Activated naive CD4-positive, alpha-beta T cell treated with anti-CD3 and anti-CD28 coated beads, Interleukin-2, amount 50 U/mL, for 24 hours (primary cell): ENCODE results near the gene C19orf53.
"Not testable (repeated sequence)": the region's sequence is repeated elsewhere in the genome, so short reads cannot be mapped to it uniquely, and the experiment has no call there.

Source experiments
- H3K27ac Mint-ChIP-seq: one replicate; pipeline ENCODE4 v1.8.0; 2021; ENCODE audit warnings: mild to moderate bottlenecking, mixed read lengths
- H3K27me3 Mint-ChIP-seq: one replicate; pipeline ENCODE4 v1.8.0; 2021; ENCODE audit warnings: mixed read lengths
- H3K36me3 Mint-ChIP-seq: one replicate; pipeline ENCODE4 v1.8.0; 2021; ENCODE audit warnings: mixed read lengths
- H3K4me1 Mint-ChIP-seq: one replicate; pipeline ENCODE4 v1.8.0; 2021; ENCODE audit warnings: mixed read lengths
- H3K4me3 Mint-ChIP-seq: one replicate; pipeline ENCODE4 v1.8.0; 2021; ENCODE audit warnings: mild to moderate bottlenecking, mixed read lengths
- H3K9me3 Mint-ChIP-seq: one replicate; pipeline ENCODE4 v1.8.0; 2021; ENCODE audit warnings: mixed read lengths

The C19orf53 gene

DNA sequence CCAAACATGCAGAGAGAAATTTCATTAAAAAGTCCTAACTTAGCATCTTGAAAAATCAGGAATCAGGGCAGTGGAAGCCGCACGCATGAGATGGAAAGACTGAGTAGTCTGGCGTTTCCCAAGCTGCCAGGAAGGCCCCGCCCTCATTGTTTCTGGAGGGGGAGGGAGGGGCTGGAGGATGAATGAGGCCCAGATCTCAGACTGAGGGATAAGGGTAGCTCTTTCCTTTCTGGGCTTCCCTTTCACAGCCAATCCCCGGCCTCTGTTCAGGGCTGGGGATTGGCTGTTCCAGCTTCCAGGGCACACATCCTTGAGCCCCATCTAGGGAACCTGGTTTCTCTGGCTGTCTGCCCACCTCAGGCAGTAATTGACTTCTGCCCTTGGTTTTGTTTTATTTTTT lies 7.3 kb downstream of the C19orf53 start:
- no peaks in the 10 kb centered on the region for H3K9me3 Mint-ChIP-seq
- H3K4me1 Mint-ChIP-seq: peaks cover 34% of the 10 kb centered on the region
- peaks cover 7% of the 10 kb centered on the region for H3K36me3 Mint-ChIP-seq
- H3K27me3 Mint-ChIP-seq: no peaks in the 10 kb centered on the region
- H3K4me3 Mint-ChIP-seq: no peak overlapping the region
- no peak overlapping the region for H3K27ac Mint-ChIP-seq

DNA sequence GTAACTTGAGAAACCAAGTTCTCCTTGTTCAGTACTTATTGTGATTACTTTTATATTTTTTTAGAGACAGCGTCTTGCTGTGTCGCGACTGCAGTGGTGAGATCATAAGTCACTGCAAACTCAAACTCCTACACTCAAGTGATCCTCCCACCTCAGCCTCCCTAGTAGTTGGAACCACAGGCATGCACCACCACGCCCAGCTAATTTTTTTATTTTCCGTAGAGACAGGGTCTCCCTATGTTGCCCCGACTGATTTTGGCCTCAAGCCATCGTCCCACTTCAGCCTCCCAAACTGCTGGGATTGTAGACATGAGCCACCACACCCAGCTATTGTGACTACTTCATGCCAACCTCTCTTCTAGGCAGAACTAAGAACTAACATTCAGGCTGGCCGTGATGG lies 8.3 kb downstream of the C19orf53 start:
- Mint-ChIP-seq H3K27ac (peak overlapping the region; percentile 79), H3K9me3 (no peaks in the 10 kb centered on the region), H3K36me3 (peaks cover 5% of the 10 kb centered on the region), H3K27me3 (no peaks in the 10 kb centered on the region), H3K4me1 (peaks cover 33% of the 10 kb centered on the region), H3K4me3 (no peak overlapping the region)

DNA sequence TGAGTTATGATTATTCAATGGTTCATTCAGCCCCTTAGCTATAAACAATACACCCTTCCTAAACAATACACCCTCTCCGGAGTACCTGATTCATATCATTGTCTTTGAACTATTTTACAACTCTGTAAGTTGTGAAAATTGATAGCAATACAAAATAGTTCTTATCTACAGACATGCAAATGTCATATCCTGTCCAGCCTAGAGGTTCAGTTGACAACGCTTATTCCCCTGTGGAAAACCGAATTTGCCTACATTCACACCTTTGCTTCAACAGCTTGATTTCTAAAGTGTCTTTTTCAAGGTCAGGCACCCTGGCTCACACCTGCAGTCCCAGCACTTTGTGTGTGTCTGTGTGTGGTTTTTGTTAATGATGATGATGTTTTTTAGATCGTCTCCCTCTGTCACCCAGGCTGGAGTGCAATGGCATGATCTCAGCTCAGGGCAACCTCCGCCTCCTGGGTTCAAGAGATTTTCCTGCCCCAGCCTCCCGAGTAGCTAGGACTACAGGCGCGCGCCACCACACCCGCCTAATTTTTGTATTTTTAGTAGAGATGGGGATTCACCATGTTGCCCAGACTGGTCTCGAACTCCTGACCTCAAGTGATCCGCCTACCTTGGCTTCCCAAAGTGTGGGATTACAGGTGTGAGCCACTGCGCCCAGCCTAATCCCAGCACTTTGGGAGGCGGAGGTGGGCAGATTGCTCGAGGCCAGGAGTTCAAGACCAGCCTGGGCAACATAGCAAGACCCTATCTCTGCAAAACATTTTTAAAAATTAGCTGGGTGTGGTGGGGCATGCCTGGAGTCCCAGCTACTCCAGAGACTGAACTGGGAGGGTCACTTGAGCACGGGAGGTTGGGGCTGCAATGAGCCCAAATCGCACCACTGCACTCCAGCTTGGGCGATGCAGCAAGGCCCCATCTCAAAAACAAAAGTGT lies 9.6 kb downstream of the C19orf53 start:
- no peaks in the 10 kb centered on the region for H3K9me3 Mint-ChIP-seq
- peaks cover 34% of the 10 kb centered on the region for H3K4me1 Mint-ChIP-seq
- no peaks in the 10 kb centered on the region for H3K27me3 Mint-ChIP-seq
- no peak overlapping the region for H3K4me3 Mint-ChIP-seq
- H3K27ac Mint-ChIP-seq: peak overlapping the region; percentile 77
- H3K36me3 Mint-ChIP-seq: peaks cover 2% of the 10 kb centered on the region

DNA sequence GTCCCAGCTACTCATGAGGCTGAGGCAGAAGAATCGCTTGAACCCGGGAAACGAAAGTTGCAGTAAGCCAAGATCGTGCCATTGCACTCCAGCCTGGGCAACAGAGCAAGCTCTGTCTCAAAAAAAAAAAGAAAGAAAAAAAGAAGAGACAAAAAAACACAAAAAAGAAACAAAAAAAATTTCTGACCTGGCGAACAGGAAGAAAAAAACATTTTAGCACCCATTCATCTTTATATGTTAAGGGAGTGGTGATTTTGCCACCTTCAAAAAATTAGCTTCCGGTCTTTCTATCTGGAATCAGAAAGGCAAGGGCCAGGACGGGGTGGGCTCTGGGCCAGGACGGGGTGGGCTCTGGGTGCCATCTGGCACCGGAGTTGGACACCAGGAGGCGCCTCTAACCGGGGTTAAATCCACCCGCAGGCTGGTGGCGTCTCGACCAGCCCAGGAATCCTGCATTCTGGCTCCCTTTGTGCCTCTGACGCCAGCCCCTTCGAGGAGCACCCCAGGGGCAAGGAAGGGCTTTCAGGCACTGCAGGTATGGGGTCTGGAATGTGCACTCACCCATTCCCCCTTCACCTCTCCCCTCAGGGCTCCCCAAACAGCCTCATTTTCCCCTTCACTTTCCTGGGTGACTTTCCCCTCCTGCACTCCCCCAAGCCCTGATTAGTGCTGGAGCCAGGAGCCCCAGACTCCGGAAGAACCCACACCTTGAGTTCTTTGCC lies 10.6 kb downstream of the C19orf53 start:
- Mint-ChIP-seq H3K27me3 (no peaks in the 10 kb centered on the region), H3K36me3 (no peaks in the 10 kb centered on the region), H3K27ac (peak overlapping the region; percentile 80), H3K4me3 (peak overlapping the region; percentile 45), H3K9me3 (no peaks in the 10 kb centered on the region), H3K4me1 (peaks cover 38% of the 10 kb centered on the region)

DNA sequence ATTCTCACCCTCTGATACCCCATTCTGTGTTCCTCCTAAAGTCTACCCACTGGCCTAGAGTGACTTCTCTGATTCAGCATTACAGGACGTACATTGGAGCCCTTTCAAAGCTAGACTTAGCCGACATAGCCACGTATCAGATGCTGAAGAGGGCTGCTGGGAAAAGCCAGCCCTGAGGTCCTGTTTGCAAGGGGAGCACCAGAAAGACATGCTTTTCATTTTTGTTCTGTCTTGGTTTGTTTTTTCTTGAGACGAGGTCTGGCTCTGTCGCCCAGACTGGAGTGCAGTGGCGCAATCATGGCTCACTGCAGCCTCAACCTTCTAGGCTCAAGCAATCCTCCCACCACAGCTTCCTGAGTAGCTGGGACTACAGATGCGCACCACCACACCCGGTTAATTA lies 14.7 kb downstream of the C19orf53 start:
- H3K4me3 Mint-ChIP-seq: peak overlapping the region; percentile 39
- peak overlapping the region; percentile 35 for H3K27ac Mint-ChIP-seq
- no peaks in the 10 kb centered on the region for H3K36me3 Mint-ChIP-seq
- no peaks in the 10 kb centered on the region for H3K9me3 Mint-ChIP-seq
- H3K4me1 Mint-ChIP-seq: peaks cover 33% of the 10 kb centered on the region
- H3K27me3 Mint-ChIP-seq: no peaks in the 10 kb centered on the region

DNA sequence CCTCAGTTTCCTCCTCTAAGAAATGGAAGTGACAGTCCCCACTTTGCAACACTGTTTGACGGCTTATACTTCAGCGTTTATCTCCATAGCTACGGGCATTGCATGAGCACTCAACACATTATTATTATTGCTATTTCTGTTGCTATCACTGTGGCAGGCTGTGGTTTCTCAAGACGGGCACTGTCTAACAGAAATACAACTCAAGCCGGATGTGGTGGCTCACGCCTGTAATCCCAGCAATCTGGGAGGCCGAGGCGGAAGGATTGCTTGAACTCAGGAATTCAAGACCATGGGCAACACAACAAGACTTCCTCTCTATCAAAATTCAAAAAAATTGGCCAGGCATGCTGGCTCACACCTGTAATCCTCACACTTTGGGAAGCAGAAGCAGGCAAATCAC lies 16.1 kb downstream of the C19orf53 start:
- Mint-ChIP-seq H3K27me3 (no peaks in the 10 kb centered on the region), H3K4me1 (peaks cover 34% of the 10 kb centered on the region), H3K27ac (peak overlapping the region; percentile 87), H3K9me3 (no peaks in the 10 kb centered on the region), H3K36me3 (no peaks in the 10 kb centered on the region), H3K4me3 (peak overlapping the region; percentile 49)

DNA sequence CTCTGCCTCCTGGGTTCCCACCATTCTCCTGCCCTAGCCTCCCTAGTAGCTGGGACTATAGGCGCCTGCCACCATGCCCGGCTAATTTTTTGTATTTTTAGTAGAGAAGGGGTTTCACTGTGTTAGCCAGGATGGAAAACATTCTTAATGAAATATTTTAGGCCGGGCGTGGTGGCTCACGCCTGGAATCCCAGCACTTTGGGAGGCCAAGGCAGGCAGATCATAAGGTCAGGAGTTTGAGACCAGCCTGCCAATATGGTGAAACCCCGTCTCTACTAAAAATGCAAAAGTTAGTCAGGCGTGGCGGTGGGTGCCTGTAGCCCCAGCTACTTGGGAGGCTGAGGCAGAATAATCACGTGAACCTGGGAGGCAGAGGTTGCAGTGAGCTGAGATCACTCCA lies 19.1 kb downstream of the C19orf53 start:
- not testable (repeated sequence) for H3K9me3 Mint-ChIP-seq
- Mint-ChIP-seq H3K4me3 (peak overlapping the region; percentile 96), H3K4me1 (peaks cover 38% of the 10 kb centered on the region)

DNA sequence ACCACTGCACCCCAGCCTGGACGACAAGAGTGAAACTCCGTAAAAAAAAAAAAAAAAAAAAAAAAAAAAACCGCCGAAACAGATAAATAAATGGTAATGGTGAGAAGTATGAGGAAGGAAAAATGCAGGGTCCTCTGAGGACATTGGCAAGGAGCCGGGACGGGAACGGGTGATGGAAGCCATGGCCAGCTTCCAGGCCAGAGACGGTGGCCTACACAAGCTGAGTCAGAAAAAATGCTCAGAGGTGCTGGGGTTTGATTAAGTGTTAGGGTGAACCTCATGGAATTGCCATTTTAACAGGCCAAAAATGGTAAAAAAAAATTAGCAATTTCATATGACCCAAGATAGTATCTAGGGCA lies 20.1 kb downstream of the C19orf53 start:
- H3K4me3 Mint-ChIP-seq: peak overlapping the region; percentile 96
- H3K4me1 Mint-ChIP-seq: peaks cover 30% of the 10 kb centered on the region
- no peaks in the 10 kb centered on the region for H3K9me3 Mint-ChIP-seq
- H3K36me3 Mint-ChIP-seq: no peaks in the 10 kb centered on the region
- H3K27ac Mint-ChIP-seq: peak overlapping the region; percentile 51
- H3K27me3 Mint-ChIP-seq: no peaks in the 10 kb centered on the region

More for the DNA sequence above, 19.1 kb downstream of the C19orf53 start:
- H3K36me3 Mint-ChIP-seq, H3K27ac Mint-ChIP-seq, H3K27me3 Mint-ChIP-seq: not testable (repeated sequence)

DNA sequence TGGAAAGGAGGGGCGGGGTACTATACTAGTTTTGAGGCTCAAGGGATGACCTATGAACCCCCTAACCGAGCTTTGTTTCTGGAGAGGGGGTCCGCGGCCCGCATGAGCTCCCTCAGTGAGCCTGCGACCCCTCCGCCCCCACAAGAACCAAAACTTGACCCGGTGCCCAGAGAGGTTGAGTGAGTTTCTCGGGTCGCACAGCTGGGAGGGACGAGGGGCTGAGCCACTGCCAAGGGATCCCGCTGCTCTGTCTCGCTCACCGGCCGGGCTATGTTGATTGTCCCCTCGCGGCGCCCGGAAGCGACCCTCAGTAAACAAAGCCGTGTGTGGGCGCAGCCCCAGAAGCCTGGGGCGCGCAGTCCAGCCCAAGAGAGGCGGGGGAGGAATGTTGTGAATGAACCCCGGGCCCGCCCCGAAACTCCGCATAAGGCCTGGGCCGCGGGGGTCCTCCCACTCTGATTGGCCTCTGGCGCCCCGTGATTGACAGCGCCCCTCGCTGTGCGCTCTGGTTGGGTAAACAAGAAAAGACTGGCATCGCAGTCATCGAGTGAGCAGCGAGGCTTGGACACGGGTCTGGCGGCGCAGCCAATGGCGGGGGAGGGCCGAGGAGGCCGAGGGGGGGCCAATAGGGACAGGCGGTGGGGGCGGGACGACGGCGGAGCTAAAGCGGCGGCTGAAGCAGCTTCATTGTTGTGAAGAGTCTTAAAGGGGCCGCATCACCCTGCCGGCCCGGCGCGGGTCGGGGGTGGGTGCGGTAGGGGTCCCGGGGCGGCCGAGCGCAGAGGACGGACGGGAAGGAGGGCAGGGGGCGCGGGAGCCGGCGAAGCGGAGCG lies 20.7 kb downstream of the C19orf53 start, which contains the start of gene ZSWIM4:
Gene ZSWIM4, plus strand, starts transcription at position 687 of the 833 bp plus-strand sequence. CDS start 206 bp downstream, outside the sequence.
- H3K4me1 Mint-ChIP-seq: peaks cover 29% of the 10 kb centered on the region
- no peaks in the 10 kb centered on the region for H3K36me3 Mint-ChIP-seq
- peak within 1 kb of the TSS; percentile 96 for H3K4me3 Mint-ChIP-seq
- peak within 1 kb of the TSS; percentile 96 for H3K27ac Mint-ChIP-seq
- no peaks in the 10 kb centered on the region for H3K27me3 Mint-ChIP-seq
- no peaks in the 10 kb centered on the region for H3K9me3 Mint-ChIP-seq

DNA sequence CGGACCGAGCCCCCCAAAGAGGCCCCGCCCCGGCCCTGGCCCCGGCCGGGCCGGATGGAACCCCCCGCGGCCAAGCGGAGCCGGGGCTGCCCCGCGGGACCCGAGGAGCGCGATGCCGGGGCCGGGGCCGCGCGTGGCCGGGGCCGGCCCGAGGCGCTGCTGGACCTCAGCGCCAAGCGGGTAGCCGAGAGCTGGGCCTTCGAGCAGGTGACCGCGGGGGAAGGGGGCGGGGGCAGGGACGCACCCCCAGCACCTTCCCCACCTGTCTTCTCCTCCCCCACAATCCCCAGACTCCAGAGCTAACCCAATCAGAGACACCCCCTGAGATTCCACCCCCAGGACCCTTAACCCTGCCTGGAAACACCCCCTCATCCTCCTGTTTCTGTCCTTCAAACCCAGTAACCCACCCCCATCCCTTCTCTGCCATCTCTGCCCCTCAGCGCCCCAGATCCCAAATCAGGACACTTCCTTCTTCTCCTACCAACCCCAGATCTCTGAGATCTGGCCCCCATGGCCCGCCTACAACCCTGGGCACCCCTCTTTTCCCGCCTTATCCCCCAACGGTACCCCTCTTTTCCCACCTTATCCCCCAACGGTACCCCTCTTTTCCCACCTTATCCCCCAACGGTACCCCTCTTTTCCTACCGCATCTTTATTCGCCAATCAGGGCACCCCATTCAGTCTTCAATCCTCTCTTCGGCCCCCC lies 21.5 kb downstream of the C19orf53 start:
- Mint-ChIP-seq H3K27ac (peak overlapping the region; percentile 53), H3K9me3 (no peaks in the 10 kb centered on the region), H3K36me3 (no peaks in the 10 kb centered on the region), H3K4me1 (peaks cover 22% of the 10 kb centered on the region), H3K27me3 (no peaks in the 10 kb centered on the region), H3K4me3 (peak overlapping the region; percentile 96)

DNA sequence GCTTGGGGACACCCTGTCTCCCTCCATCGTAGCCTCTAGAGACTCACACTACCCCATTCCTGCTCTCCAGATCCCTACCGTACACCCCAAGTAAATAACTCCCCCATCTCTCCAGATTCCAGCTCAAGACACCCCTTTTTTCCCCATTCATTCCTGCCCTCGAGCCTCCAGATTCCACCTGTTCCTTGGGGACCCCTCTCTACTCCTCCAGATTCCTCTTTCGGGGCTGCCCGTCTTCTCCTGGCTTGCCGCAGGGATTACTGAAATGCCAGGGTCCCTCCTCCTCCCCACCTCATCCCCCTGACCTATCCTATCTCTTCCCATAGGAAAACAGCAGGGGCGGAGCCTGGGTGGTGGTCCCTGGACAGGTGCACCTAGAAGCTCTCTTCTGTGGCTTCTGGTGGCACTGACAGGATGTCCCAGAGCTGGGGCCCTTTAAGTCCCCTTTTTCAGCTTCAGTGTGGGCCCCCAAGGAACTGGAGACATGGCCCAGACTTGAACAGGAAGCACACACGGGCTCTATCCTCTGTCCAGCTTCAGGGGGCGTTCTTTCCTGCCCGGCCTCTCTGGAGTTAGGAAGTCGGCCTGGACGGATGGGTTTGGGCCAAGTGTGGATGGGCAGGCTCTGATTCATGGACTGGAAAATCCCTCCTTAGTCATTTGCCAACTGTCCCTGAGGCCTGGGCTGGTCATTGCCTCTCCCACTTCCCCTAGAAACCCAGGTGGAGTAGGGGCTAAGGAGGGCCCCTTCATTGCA lies 22.2 kb downstream of the C19orf53 start:
- Mint-ChIP-seq H3K4me3 (peak overlapping the region; percentile 78), H3K36me3 (no peaks in the 10 kb centered on the region), H3K27ac (peak overlapping the region; percentile 53), H3K9me3 (no peaks in the 10 kb centered on the region), H3K27me3 (no peaks in the 10 kb centered on the region), H3K4me1 (peaks cover 22% of the 10 kb centered on the region)

DNA sequence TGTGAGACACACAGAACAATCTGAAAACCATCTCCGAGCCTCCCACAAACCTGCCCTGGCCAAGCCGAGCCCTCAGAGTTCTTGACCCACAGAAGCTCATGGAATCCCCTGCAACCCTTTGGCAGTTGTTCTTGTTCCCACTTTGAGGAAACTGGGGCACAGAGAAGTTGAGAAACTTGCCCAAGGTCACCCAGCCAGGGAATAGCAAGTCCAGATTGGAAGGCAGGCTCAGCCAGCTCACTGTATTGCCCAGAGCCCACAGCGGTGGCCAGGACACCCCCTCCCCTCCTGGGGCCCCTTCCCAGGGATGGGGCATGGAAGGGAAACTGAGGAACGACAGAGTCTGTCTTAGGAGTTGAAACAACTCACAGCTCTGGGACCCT lies 22.8 kb downstream of the C19orf53 start:
- no peaks in the 10 kb centered on the region for H3K27me3 Mint-ChIP-seq
- H3K36me3 Mint-ChIP-seq: no peaks in the 10 kb centered on the region
- peaks cover 22% of the 10 kb centered on the region for H3K4me1 Mint-ChIP-seq
- no peak overlapping the region for H3K27ac Mint-ChIP-seq
- H3K4me3 Mint-ChIP-seq: peak overlapping the region; percentile 78
- H3K9me3 Mint-ChIP-seq: no peaks in the 10 kb centered on the region

DNA sequence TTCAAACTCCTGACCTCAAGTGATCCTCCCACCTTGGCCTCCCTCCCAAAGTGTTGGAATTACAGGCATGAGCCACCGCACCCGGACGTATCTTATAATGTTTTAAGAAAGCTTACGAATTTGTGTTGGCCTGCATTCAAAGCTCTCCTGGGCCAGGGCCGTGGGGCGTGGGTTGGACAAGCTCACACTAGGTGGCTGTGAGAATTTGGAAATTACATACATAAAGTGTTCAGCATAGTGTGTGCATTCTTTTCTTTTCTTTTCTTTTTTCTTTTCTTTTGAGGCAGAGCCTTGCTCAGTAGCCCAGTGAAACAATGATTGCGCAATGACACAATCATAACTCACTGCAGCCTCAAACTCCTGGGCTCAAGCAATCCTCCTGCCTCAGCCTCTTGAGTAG lies 23.6 kb downstream of the C19orf53 start:
- no peaks in the 10 kb centered on the region for H3K9me3 Mint-ChIP-seq
- H3K27ac Mint-ChIP-seq: no peak overlapping the region
- peaks cover 22% of the 10 kb centered on the region for H3K4me1 Mint-ChIP-seq
- no peaks in the 10 kb centered on the region for H3K27me3 Mint-ChIP-seq
- H3K36me3 Mint-ChIP-seq: no peaks in the 10 kb centered on the region
- no peak overlapping the region for H3K4me3 Mint-ChIP-seq

DNA sequence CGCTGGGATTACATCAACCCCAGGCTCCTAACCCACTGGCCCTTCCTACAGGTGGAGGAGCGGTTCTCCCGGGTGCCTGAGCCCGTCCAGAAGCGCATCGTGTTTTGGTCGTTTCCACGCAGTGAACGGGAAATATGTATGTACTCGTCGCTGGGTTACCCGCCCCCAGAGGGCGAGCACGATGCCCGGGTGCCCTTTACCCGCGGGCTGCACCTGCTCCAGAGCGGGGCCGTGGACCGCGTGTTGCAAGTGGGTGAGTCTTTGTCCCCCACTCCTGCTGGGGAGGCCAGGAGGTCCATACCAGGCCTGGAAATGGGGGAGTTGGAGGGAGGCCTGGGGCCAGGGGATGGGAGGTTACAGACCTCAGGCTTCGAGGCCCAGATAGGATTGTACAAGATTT lies 25.4 kb downstream of the C19orf53 start:
- Mint-ChIP-seq H3K4me1 (peaks cover 18% of the 10 kb centered on the region), H3K9me3 (no peaks in the 10 kb centered on the region), H3K27me3 (no peaks in the 10 kb centered on the region), H3K4me3 (no peak overlapping the region), H3K27ac (no peak overlapping the region), H3K36me3 (no peaks in the 10 kb centered on the region)
